ENCODE measurements around the gene TCFL5.

Gene TCFL5

DNA sequence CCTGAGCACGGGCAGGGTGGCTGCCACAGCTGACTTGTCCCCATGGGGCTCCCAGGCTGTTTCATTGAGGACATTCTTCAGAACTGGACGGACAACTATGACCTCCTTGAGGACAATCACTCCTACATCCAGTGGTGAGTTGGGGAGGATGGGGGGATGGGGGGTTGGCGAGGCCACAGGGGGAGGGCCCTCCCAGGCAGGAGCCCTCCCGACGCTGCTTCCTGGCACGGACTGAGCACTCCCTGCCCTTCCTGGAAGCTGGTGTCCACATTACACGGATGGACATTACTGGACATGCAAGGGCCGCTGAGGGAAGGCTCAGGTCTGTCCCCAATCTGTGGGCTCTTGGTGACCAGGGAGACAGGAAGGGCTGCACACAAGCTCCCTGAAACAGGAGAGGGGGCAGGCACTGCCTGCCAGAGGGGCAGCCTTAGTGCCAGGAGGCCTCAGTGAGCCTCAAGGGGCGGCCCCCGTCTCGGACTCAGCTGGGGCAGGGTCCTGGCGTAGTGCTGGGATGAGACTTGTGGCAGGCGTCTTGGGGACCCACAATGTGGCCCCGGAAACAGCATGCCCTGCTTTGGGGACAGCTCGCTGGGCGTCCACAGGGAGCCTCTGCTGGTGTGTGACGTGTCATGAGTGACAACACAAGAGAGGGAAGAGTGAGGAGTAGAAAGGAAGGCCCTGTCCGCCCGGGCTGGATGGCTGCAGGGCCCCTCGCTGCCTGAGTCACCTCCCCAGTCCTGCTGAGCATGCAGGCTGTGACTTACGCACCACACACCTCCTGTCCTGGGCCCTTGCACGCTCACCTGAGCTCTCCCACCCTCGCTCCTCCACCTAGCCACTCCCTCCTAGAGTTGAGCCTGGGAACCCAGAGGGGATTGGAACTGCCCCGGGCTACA, 51.8 kb downstream of the TCFL5 start:
- no peak for DNase-seq (ENCODE audit: low read depth)

DNA sequence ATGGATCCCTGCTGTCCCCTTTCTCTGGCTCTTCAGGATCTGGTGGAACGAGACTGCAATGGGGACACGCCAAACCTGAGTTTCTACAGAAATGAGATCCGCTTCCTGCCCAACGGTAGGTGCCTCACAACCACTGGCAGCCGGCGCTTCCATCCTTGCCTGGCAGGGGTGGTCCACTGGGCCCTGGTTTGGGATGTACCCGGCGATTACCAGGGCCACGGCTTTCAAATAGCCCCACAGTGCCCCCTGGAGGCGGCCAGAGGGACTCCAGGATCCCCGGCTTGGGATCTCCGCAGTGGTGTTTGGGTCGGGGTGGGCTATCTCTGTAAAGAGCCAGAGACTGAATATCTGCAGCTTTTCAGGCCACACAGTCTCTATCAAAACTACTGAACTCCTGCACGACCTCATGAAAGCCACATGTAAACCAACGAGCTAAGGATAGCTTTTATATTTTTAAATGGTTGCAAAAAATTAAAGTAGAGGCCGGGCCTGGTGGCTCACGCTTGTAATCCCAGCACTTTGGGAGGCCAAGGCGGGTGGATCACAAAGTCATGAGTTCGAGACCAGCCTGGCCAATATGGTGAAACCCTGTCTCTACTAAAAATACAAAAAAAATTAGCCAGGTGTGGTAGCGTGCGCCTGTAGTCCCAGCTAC, 53.3 kb downstream of the TCFL5 start:
- DNase-seq (ENCODE audit: low read depth), result peak; percentile 57

- no peak for DNase-seq (ENCODE audit: low read depth)
Observed at GRCh38 chr20:62807444-62808210, 54.0 kb downstream of the TCFL5 start.

DNA sequence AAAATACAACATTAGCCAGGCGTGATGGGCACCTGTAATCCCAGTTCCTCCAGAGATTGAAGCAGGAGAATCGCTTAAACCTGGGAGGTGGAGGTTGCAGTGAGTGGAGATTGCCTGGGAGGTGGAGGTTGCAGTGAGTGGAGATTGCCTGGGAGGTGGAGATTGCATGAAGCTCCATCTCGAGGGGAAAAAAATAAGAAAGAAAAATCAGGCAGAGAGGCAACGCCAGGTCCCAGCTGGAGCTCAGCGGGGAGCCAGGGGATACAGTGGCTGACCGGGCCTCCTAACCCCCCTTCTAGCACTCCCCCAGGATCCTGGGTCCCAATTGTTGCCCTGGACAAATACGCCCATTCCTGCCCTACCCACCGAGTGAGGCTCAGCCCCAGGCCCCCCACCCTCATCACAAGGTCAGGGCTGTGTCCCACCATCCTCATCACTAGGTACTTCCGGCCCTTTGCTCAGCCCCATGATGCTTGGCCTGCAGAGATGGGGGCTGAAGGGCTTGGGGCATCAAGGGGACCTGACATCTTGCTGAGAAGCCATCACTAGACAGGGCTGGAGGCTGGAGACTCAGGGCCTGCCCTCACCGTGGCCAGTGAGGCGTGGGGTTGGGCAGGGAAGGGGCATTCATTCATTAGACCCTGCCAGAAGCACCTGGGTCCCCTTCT, 55.1 kb downstream of the TCFL5 start:
- no peak for DNase-seq (ENCODE audit: low read depth)

DNA sequence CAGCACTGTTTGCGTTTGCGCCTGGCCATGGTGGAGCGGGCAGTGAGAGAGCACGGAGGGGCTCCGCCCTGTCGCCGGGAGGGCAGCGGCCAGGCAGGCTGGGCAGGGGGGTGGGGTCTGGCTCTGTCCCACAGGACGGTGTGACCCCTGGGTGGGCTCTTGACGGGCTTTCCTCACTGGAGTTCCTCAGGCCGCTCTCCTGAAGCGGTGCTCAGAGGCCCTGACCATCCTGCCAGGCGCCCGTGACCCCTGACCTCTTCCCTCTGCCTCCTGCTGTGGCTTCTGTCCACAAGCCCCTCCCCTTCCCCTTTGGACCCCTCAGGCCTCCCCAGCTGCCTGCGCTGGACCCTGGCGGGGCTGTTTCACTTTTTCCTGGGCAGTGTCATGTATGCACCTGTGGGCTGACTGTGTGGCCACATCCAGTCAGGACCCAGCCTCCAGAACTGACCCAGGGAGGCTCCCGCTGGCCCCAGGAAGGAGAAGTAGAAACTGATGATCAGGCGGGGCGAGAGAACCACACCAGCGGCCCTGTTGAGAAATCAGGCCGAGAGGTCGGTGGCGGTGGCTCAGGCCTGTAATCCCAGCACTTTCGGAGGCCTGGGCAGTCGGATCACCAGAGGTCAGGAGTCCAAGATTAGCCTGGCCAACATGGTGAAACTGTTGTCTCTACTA, 55.8 kb downstream of the TCFL5 start:
- no peak for DNase-seq (ENCODE audit: low read depth)

DNA sequence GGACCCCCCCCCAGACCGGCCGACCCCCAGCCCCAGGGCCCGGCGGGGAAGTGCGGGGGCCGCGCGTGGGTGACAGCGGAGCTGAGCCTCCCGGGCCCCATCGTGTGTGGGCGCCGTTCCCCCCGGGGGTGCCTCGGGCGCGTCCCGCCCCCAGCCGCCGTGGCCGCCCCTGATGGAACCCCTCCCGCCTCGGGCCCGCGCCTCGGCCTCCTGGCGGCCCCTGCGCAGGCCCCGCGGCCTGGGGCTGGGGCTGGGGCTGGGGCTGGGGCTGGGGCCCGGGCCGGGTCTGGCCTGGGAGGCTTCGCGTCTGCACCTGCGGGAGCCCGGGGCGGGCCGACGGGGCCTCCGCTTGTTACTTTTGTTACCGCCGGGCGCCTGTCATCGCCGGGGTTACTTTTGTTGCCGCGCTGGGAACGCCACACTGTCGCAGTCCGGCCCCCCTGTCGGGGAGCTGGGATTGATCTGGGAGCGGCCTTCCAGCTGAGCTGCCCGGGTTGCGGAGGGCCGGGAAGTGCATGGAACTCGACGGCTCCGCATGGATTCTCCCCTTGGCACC, 56.4 kb downstream of the TCFL5 start:
- DNase-seq (ENCODE audit: low read depth), result no peak

DNA sequence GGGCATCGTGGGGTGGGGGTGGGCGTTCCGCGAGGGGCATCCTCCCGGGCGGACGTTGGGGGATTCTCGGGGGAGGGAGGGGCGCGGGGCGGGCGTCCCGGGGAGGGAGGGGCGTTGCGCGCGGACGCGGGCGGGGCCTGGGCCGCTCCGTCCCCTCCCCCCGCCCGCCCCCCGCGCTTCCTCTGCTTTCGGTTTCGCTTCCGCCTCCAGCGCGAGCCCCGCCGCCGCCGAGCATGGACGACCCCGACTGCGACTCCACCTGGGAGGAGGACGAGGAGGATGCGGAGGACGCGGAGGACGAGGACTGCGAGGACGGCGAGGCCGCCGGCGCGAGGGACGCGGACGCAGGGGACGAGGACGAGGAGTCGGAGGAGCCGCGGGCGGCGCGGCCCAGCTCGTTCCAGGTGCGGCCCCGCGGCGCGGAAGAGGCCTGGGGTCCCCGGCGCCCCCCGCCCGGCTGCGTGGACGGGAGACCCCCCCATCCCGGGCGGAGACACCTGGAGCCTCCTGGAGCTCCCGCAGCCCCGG, 56.9 kb downstream of the TCFL5 start, which contains the start of gene OGFR:
Gene OGFR, plus strand, starts transcription at position 209 of the 528 bp plus-strand sequence. Its CDS starts 25 bp downstream, at position 234.
- DNase-seq (ENCODE audit: low read depth), result peak; percentile 39

- no peak for DNase-seq (ENCODE audit: low read depth)
Observed at GRCh38 chr20:62804021-62804626, 57.5 kb downstream of the TCFL5 start.

DNA sequence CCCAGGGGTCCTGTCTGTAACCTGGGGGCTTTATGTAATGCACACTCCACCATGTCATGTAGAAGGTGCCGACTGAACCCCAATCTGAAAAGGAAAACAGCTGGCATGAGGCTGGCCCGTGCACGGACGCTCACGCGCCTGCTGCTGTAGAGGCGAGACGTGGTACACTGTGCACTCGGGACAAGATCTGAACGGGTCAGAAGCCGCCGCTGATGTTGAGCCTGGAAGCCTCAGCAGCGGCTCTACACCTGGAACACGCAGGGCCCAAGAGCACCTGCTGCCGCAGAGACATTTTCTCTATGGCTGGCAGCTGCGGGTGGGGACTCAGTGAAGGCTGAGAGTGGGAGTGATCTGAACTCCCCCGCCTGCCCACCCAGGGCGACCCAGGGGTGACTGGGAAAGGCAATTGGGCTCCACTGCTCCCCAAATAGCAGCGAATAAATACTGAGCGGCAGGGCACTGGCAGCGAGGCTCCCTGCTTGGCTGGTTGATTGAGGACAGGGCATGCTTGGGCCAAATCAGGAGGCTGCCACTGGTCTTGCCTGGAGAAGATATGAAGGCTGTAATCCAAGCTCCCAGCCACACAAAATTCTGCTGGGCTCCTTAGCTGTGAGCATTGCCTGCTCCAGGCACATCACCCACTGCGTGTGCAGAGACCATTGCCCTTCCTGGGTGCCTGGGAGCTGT, 59.5 kb downstream of the TCFL5 start:
- DNase-seq (ENCODE audit: low read depth), result no peak

DNA sequence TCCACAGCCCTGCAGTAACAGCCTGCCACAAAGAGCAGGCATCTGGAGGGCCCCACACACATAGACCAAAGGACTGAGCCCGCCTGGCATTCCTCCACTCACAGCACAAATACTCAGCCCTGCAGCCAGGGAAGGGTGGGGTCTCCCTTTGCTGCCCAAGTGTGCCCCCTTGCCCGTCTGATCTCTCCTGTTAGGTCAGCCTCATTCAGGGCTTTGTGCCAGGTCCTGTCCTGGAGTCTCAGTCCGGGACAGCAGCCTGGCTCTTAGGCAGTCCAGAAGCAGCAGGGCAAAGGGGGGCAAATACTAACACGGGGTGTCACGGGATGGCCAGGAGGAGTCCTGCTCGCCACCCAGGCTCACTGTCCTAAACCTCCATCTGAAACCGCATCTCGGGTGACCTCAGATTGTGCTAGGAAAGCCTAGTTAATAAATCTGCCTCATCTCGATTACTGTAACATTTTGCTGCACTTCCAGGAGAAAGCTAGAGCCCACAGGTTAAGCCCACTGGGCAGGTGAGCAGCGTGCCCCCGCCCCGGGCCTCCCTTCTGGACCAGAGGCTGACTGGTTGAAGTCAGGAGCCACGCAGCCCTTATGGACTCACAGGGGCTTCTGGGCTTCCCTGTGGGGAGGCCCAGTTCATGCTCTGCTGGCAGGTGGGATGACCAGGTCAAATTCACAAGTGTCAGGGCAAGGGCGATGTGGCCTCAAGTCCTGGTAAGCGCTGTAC, 60.2 kb downstream of the TCFL5 start:
- no peak for DNase-seq (ENCODE audit: low read depth)

DNA sequence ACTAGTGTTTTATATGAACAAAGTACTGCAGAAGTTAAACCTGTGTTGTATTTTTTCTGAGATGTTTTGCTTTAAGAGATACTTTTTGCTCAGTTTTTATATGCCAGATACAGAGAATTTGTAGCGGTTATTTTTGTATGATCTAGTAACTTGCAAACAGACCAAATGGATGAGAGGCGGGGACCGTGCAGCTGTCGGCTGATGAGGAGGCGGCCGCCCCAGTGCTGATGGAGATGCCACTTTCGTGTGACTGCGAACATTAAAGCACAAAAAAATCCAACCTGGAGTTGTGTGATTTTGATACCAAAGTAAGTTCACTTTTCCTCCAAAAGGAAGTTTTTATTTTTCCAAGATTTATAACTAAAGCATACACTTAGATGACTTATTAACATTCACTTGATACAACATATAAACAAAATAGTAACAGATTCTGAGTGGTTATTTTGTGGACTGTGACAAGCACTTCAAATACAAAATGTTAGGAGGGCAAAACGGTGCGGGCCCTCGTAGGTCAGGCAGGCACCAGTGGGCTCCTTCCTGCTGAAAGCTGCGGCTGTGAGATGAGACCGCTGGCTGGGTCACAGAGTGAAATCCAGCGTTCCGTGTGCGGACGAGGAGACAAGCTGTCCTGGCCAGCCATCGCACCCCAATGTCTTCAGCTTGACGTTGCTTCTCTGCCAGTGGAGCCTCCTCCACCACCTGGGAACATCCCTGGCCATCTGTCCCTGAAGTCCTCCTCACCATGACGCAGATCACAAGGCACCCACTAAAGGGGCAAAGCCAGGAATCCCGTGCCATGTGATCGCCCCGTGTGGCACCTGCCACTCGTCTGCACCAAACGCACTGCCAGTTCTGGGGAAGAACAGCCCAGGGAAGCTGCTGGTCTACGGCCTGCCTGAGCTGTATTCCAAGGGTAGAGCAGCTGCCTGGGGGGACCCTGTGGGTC, 61.0 kb downstream of the TCFL5 start:
- no peak for DNase-seq (ENCODE audit: low read depth)

DNA sequence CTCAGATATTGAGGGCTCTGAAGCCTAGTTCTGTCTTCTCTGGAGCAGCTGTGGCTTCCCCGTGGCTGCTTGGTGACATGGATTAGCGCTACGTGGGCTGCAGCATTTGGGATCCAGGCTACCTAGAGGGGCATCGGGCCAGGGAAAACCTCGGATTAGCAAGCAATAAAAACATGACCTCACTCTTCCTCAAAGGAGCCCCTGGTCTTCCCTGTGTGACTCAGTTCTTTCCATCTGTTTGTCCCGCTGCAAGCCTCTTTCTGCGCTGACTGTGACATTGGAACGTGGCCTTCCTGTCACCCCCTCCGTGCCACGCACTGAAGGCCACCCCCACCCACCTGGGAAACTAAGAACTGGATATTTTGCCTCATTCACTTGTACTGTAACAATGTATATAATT, 61.7 kb downstream of the TCFL5 start:
- DNase-seq (ENCODE audit: low read depth), result no peak

DNA sequence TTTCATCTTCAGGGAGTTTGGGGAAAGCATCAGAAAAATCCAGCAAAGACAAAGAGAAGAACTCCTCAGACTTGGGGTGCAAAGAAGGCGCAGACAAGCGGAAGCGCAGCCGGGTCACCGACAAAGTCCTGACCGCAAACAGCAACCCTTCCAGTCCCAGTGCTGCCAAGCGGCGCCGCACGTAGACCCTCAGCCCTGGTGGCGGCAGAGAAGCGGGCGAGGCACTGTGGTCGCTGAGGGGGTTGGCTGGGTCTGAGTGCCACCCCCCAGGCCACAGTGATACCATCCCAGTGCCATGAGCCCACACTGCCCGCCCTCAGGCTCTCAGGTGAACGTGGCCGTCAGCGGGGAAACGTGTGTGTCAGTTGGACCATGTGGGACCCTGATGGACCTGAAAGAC, 62.2 kb downstream of the TCFL5 start:
- no peak for DNase-seq (ENCODE audit: low read depth)

DNA sequence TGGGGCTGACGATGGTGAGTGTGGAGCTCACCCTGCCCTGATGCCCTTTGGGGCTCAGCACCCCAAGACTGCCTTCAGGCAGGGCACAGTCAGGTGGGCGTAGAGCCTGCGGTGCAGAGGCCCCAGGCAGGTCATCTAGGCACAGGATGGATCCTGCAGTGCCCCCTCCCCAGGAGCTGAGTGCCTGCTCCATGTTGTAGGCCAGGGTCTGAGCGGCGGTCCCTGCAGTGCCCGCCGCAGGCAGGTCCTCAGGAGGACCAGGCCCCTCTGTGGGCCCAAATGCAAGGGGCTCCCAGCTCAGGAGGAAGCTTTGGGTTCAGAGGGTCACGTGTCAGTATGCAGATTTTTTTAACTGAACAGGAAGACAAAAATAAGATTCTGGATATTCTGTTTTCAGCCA, 62.6 kb downstream of the TCFL5 start:
- DNase-seq (ENCODE audit: low read depth), result no peak

GRCh38 chr20:62797671-62798532, 63.7 kb downstream of the TCFL5 start:
- no peak for DNase-seq (ENCODE audit: low read depth)

GRCh38 chr20:62796699-62797491, 64.7 kb downstream of the TCFL5 start:
- DNase-seq (ENCODE audit: low read depth), result no peak

Data from stimulated activated CD8-positive, alpha-beta memory T cell treated with anti-CD3 and anti-CD28 coated beads, Interleukin-15, amount 100 ng/mL, for 1 hour (primary cell).